Measurements from ENCODE around the gene UBL7. TPM values are rescaled to one million over a fixed set of nuclear protein-coding genes. Genes with fewer than 3 reads are reported as not detected.

UBL7 gene
- total and polyA plus RNA-seq, 4 donors = 12.7 to 19.5 (median 18.2) TPM

DNA sequence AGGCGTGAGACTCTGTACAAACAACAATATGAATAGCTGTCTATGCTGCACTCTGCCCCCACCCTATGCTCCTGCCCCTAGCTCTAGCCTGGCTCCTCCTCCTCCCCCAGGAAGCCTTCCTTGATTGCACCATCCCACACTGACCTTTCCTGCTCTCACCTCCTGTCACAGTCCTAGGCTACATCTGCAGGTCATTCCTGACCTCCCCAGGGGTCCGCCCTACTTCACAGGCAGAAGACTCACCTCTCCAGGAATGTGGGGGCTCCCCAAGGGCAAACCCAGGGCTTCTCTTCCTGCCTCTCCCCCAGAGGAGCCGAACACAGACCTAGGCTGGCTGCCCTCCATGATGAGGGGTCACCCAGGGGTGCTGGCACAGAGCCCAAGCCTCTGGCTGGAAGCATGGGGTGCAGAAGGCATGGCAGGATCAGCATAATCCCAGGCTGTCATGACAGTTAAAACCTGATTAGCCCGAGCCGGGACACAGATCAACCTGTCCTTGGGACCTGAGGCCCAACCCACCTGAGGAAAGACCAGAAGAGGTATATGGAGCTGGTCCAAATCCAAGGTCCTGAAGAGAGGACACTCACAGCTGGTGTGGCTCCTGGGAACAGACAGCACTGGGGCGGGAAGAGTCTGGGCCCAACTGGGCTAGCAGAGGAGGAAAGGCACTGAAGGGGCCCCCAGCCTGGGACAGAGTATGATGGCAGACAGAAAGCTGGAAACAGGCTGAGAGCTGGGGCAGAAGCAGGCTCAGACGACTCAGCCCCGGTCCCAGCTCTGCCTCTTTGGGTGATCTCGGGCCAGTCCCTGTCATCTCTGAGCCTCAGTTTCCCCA is 33.1 kb downstream of the UBL7 start:
- Histone ChIP-seq H3K27ac (ENCODE audit: low read depth in 1 of 2, low read length in 2 of 2) (no peak overlapping the region), H3K4me1 (ENCODE audit: control insufficient read depth in 4 of 4, insufficient read depth in 4 of 4, low read length in 3 of 4) (peaks cover under 1 to 5% (median 2%) of the 10 kb centered on the region in 4 donors), H3K9me3 (ENCODE audit: control insufficient read depth in 4 of 4, low read length in 3 of 4) (no peaks in the 10 kb centered on the region), H3K9ac (ENCODE audit: low read depth in 1 of 2, low read length in 2 of 2) (no peak overlapping the region), H3K4me3 (ENCODE audit: low read depth in 1 of 3, low read length in 3 of 3) (no peak overlapping the region), H3K27me3 (ENCODE audit: control insufficient read depth in 4 of 4, insufficient read depth in 4 of 4, low read length in 3 of 4) (no peaks in the 10 kb centered on the region), H3K36me3 (ENCODE audit: control insufficient read depth in 4 of 4, insufficient read depth in 3 of 4, low read depth in 1 of 4, low read length in 3 of 4) (no peaks in the 10 kb centered on the region)
- TF ChIP-seq NR2F2 (IDR thresholded peaks at IDR 0.05) (no peak), YY1 (IDR thresholded peaks at IDR 0.05) (no peak), HNF4A (conservative IDR thresholded peaks at IDR 0.05) (no peak), RXRA (IDR thresholded peaks at IDR 0.05) (no peak), JUND (IDR thresholded peaks at IDR 0.05) (no peak)
- TF ChIP-seq, protein P1, sequence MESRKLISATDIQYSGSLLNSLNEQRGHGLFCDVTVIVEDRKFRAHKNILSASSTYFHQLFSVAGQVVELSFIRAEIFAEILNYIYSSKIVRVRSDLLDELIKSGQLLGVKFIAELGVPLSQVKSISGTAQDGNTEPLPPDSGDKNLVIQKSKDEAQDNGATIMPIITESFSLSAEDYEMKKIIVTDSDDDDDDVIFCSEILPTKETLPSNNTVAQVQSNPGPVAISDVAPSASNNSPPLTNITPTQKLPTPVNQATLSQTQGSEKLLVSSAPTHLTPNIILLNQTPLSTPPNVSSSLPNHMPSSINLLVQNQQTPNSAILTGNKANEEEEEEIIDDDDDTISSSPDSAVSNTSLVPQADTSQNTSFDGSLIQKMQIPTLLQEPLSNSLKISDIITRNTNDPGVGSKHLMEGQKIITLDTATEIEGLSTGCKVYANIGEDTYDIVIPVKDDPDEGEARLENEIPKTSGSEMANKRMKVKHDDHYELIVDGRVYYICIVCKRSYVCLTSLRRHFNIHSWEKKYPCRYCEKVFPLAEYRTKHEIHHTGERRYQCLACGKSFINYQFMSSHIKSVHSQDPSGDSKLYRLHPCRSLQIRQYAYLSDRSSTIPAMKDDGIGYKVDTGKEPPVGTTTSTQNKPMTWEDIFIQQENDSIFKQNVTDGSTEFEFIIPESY (IDR thresholded peaks at IDR 0.05) = no peak
- TF ChIP-seq, protein P2, sequence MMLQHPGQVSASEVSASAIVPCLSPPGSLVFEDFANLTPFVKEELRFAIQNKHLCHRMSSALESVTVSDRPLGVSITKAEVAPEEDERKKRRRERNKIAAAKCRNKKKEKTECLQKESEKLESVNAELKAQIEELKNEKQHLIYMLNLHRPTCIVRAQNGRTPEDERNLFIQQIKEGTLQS (IDR thresholded peaks at IDR 0.05) = no peak
- DNase-seq (ENCODE audit: low spot score) = no peak
- 91% methylated on average over 9 of the region's 9 CpGs for WGBS

DNA sequence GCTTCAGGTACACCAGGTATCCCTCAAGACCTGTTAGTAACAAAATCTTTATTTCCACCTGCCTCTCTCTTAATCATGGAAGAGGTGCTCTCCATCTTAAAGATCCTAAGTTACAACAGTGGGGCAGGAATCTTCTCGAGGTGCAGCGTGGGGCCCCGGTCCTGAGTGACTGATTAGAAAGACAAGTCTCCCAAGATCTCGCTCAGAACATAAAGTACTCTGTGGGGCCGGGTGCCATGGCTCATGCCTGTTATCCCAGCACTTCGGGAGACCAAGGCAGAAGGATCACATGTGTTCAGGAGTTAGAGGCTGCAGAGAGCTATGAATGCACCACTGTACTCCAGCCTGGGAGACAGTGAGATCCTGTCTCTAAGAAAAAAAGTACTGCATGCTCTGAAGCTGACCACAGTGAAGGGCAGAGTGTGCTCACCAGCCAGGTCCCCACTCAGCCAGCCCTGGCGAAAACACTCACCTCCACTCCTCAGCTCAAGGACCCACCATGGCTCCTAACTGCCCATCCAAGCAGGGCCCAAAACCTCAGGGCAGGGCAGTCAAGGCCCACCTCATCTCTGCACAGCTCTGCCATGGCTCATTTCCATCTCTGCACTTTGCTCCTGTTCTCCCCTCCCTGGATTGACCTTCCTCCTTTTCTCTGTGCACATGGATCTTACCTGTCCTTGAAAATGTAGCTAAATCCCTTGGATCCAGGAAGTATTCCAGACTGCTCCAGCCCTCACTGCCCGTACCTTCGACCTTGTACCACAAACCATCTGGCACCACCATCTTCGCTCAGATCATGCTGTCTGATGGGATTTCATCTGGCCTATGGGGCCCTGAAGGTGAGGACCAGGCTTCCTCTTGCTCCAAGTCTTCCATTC is 34.3 kb downstream of the UBL7 start:
- H3K4me3 ChIP-seq (ENCODE audit: low read depth in 1 of 3, low read length in 3 of 3) = no peak overlapping the region
- no peak for DNase-seq (ENCODE audit: low spot score)
- H3K27ac ChIP-seq (ENCODE audit: low read depth in 1 of 2, low read length in 2 of 2) = no peak overlapping the region
- H3K4me1 ChIP-seq (ENCODE audit: control insufficient read depth in 4 of 4, insufficient read depth in 4 of 4, low read length in 3 of 4) = no peaks in the 10 kb centered on the region
- H3K9me3 ChIP-seq (ENCODE audit: control insufficient read depth in 4 of 4, low read length in 3 of 4) = no peaks in the 10 kb centered on the region
- no peak for TF ChIP-seq HNF4G (IDR thresholded peaks at IDR 0.05)
- TF ChIP-seq EGR1 (IDR thresholded peaks at IDR 0.05; ENCODE audit: low read depth in 2 of 2) = no peak
- TF ChIP-seq, protein P1 (IDR thresholded peaks at IDR 0.05) = no peak
- no peak for TF ChIP-seq FOXA2 (IDR thresholded peaks at IDR 0.05)
- no peak for TF ChIP-seq SP1 (IDR thresholded peaks at IDR 0.05)
- TF ChIP-seq, protein P3, sequence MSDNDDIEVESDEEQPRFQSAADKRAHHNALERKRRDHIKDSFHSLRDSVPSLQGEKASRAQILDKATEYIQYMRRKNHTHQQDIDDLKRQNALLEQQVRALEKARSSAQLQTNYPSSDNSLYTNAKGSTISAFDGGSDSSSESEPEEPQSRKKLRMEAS (IDR thresholded peaks at IDR 0.05) = no peak
- TF ChIP-seq, protein P2 (IDR thresholded peaks at IDR 0.05) = no peak
- no peak for TF ChIP-seq GABPA (IDR thresholded peaks at IDR 0.05 in 1 of 2, conservative IDR thresholded peaks at IDR 0.05 in 1 of 2)
- TF ChIP-seq RXRA (IDR thresholded peaks at IDR 0.05) = no peak
- TF ChIP-seq, protein P4, sequence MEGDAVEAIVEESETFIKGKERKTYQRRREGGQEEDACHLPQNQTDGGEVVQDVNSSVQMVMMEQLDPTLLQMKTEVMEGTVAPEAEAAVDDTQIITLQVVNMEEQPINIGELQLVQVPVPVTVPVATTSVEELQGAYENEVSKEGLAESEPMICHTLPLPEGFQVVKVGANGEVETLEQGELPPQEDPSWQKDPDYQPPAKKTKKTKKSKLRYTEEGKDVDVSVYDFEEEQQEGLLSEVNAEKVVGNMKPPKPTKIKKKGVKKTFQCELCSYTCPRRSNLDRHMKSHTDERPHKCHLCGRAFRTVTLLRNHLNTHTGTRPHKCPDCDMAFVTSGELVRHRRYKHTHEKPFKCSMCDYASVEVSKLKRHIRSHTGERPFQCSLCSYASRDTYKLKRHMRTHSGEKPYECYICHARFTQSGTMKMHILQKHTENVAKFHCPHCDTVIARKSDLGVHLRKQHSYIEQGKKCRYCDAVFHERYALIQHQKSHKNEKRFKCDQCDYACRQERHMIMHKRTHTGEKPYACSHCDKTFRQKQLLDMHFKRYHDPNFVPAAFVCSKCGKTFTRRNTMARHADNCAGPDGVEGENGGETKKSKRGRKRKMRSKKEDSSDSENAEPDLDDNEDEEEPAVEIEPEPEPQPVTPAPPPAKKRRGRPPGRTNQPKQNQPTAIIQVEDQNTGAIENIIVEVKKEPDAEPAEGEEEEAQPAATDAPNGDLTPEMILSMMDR (IDR thresholded peaks at IDR 0.05; ENCODE audit: low read depth, low read length, missing input control) = no peak
- TF ChIP-seq YY1 (IDR thresholded peaks at IDR 0.05) = no peak
- no peak for TF ChIP-seq FOXA1 (IDR thresholded peaks at IDR 0.05)
- TF ChIP-seq RAD21 (IDR thresholded peaks at IDR 0.05) = no peak
- no peak for TF ChIP-seq NR2F2 (IDR thresholded peaks at IDR 0.05)
- no peak for TF ChIP-seq JUND (IDR thresholded peaks at IDR 0.05)
- TF ChIP-seq TAF1 (conservative IDR thresholded peaks at IDR 0.05) = no peak
- TF ChIP-seq HNF4A (conservative IDR thresholded peaks at IDR 0.05) = no peak
- TF ChIP-seq, protein P5, sequence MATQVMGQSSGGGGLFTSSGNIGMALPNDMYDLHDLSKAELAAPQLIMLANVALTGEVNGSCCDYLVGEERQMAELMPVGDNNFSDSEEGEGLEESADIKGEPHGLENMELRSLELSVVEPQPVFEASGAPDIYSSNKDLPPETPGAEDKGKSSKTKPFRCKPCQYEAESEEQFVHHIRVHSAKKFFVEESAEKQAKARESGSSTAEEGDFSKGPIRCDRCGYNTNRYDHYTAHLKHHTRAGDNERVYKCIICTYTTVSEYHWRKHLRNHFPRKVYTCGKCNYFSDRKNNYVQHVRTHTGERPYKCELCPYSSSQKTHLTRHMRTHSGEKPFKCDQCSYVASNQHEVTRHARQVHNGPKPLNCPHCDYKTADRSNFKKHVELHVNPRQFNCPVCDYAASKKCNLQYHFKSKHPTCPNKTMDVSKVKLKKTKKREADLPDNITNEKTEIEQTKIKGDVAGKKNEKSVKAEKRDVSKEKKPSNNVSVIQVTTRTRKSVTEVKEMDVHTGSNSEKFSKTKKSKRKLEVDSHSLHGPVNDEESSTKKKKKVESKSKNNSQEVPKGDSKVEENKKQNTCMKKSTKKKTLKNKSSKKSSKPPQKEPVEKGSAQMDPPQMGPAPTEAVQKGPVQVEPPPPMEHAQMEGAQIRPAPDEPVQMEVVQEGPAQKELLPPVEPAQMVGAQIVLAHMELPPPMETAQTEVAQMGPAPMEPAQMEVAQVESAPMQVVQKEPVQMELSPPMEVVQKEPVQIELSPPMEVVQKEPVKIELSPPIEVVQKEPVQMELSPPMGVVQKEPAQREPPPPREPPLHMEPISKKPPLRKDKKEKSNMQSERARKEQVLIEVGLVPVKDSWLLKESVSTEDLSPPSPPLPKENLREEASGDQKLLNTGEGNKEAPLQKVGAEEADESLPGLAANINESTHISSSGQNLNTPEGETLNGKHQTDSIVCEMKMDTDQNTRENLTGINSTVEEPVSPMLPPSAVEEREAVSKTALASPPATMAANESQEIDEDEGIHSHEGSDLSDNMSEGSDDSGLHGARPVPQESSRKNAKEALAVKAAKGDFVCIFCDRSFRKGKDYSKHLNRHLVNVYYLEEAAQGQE (IDR thresholded peaks at IDR 0.05) = no peak
- no peaks in the 10 kb centered on the region for H3K27me3 ChIP-seq (ENCODE audit: control insufficient read depth in 4 of 4, insufficient read depth in 4 of 4, low read length in 3 of 4)
- H3K9ac ChIP-seq (ENCODE audit: low read depth in 1 of 2, low read length in 2 of 2) = no peak overlapping the region
- H3K36me3 ChIP-seq (ENCODE audit: control insufficient read depth in 4 of 4, insufficient read depth in 3 of 4, low read depth in 1 of 4, low read length in 3 of 4) = no peaks in the 10 kb centered on the region
- 94% methylated on average over 10 of the region's 10 CpGs for WGBS
